D721Med (cell line): ENCODE results near the gene LEMD2.

Experiments
- DNase-seq: peaks from one replicate; pipeline ENCODE4 v3.0.0; 2011; ENCODE audit warnings: low spot score; ENCODE audit not compliant: insufficient read length
- FAIRE-seq: peaks from 2 replicates; lab custom pipeline; 2011; peaks lifted over from hg19 to GRCh38; lab: Jason Lieb, UNC
- CTCF ChIP-seq: IDR thresholded peaks from 2 replicates; pipeline ENCODE4 v1.5.1; 2012; ENCODE audit warnings: mild to moderate bottlenecking, control low read depth; ENCODE audit not compliant: insufficient read depth; ENCODE audit errors: missing control alignments

LEMD2 gene

GRCh38 chr6:33778444-33779121 is 10.3 kb downstream of the LEMD2 start:
- DNase-seq: no peak
- TF ChIP-seq CTCF: no peak
- FAIRE-seq: no peak

GRCh38 chr6:33777398-33778388 is 11.2 kb downstream of the LEMD2 start:
- no peak for TF ChIP-seq CTCF
- DNase-seq: no peak
- FAIRE-seq: no peak

GRCh38 chr6:33776764-33777163 is 12.2 kb downstream of the LEMD2 start:
- DNase-seq (no peak), FAIRE-seq (no peak)
- TF ChIP-seq CTCF: no peak

GRCh38 chr6:33776186-33776585 is 12.7 kb downstream of the LEMD2 start:
- no peak for TF ChIP-seq CTCF
- no peak for FAIRE-seq
- DNase-seq: no peak

- FAIRE-seq (no peak), DNase-seq (no peak)
- TF ChIP-seq CTCF: no peak
These were observed 14.2 kb downstream of the LEMD2 start for GRCh38 chr6:33774774-33775173.

GRCh38 chr6:33772902-33773472 is 15.9 kb downstream of the LEMD2 start:
- no peak for FAIRE-seq

More at GRCh38 chr6:33772902-33773472, 15.9 kb downstream of the LEMD2 start:
- TF ChIP-seq CTCF: no peak
- no peak for DNase-seq
